HAP-1 (cell line): ENCODE measurements around the gene DNAH7.
"Not testable (repeated sequence)": the region's sequence is repeated elsewhere in the genome, so short reads cannot be mapped to it uniquely, and the experiment has no call there.

Source experiments
- DNase-seq, 2 experiments: peaks; one replicate each; pipeline ENCODE4 v3.0.0-alpha.2; 2016 to 2020; ENCODE audit warnings: low spot score in 2 of 2
- H3K27me3 ChIP-seq: fragments of 250-450 bp; sonication (Bioruptor Pico); 2 replicates; pipeline ENCODE4 v1.5.1; 2020; ENCODE audit warnings: low read depth, mild to moderate bottlenecking, moderate library complexity
- H3K36me3 ChIP-seq: fragments of 250-450 bp; sonication (Bioruptor Pico); replicated peaks from 2 replicates; pipeline ENCODE4 v1.5.1; 2020; ENCODE audit warnings: mild to moderate bottlenecking
- H3K4me1 ChIP-seq: fragments of 250-450 bp; sonication (Bioruptor Pico); 2 replicates; pipeline ENCODE4 v1.5.1; 2020; ENCODE audit warnings: mild to moderate bottlenecking
- H3K4me3 ChIP-seq: fragments of 250-450 bp; sonication (Bioruptor Pico); 2 replicates; pipeline ENCODE4 v1.5.1; 2020; ENCODE audit warnings: mild to moderate bottlenecking, moderate library complexity
- H3K9me3 ChIP-seq: fragments of 250-450 bp; sonication (Bioruptor Pico); 2 replicates; pipeline ENCODE4 v1.5.1; 2020; ENCODE audit warnings: mild to moderate bottlenecking, moderate library complexity
- in situ Hi-C: fragments of 300-500 bp; cut with MboI; formaldehyde crosslinking; loops from 3 replicates; pipeline ENCODE4 v1.14.3; 2020; ENCODE audit warnings: low sequenced_read_pairs, inconsistent platforms, mixed read lengths

DNAH7 gene

GRCh38 chr2:195985741-195986140, 82.9 kb downstream of the DNAH7 start:
- Histone ChIP-seq H3K9me3 (no peaks in the 10 kb centered on the region), H3K27me3 (no peaks in the 10 kb centered on the region), H3K4me1 (no peaks in the 10 kb centered on the region), H3K36me3 (no peaks in the 10 kb centered on the region), H3K4me3 (no peak overlapping the region)
- in situ Hi-C loops = no loop called here
- no peak for DNase-seq

- Histone ChIP-seq H3K4me3 (no peak overlapping the region), H3K4me1 (no peaks in the 10 kb centered on the region), H3K27me3 (no peaks in the 10 kb centered on the region), H3K36me3 (no peaks in the 10 kb centered on the region), H3K9me3 (no peaks in the 10 kb centered on the region)
- peak in 1 of 2 experiments; percentile 4 for DNase-seq
- in situ Hi-C loops = no loop called here
These were observed 83.5 kb downstream of the DNAH7 start for GRCh38 chr2:195984923-195985726.

GRCh38 chr2:195967336-195967735, 101.3 kb downstream of the DNAH7 start:
- in situ Hi-C loops = no loop called here
- H3K4me3 ChIP-seq = no peak overlapping the region
- no peaks in the 10 kb centered on the region for H3K27me3 ChIP-seq
- H3K4me1 ChIP-seq = no peaks in the 10 kb centered on the region
- H3K9me3 ChIP-seq = no peaks in the 10 kb centered on the region
- DNase-seq = no peak
- H3K36me3 ChIP-seq = no peaks in the 10 kb centered on the region

DNA sequence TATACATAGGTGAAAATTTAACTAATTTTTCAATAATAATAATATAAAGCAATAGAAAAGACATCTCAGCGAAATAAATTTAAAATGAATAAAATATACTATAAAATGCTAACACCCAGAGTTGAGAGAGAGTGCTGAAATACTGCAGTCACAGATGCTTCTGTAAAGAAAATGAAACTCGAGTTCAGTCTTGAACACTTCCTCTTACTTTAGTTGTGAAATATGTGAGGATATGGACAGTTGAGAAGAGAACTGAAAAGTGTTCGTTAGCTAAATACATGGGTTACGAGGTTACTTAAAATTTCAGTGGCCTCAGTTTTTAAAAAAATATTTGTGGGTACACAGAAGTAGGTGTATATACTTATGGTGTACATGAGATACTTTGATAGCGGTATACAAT, 106.8 kb downstream of the DNAH7 start:
- no peaks in the 10 kb centered on the region for H3K27me3 ChIP-seq
- no peak overlapping the region for H3K4me3 ChIP-seq
- DNase-seq = no peak
- H3K4me1 ChIP-seq = peaks cover 12% of the 10 kb centered on the region
- H3K9me3 ChIP-seq = no peaks in the 10 kb centered on the region
- H3K36me3 ChIP-seq = no peaks in the 10 kb centered on the region
- in situ Hi-C loops = no loop called here

GRCh38 chr2:195959341-195959740, 109.3 kb downstream of the DNAH7 start:
- Histone ChIP-seq H3K36me3 (no peaks in the 10 kb centered on the region), H3K4me3 (no peak overlapping the region), H3K9me3 (no peaks in the 10 kb centered on the region), H3K4me1 (peaks cover 12% of the 10 kb centered on the region), H3K27me3 (no peaks in the 10 kb centered on the region)
- DNase-seq = no peak
- in situ Hi-C loops = no loop called here

DNA sequence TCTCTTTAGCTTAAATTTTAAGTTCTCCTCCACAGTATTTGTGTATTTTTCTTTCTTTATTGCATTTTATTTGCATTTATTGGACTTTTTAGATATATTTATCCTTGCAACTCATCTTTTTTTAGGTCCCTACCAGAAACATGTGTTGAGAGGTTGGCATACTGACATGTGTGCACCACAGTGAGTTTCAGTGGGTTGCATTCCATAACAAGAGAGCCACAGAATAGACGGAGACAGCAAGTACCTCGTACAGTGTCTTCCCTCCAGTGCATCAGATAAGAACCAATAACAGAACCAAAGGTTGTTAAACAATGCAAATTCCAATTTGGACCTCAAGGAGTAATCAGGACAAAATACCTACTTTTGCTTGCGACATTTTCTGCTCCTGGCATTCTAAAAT, 111.9 kb downstream of the DNAH7 start:
- DNase-seq = no peak
- Histone ChIP-seq H3K4me3 (no peak overlapping the region), H3K36me3 (no peaks in the 10 kb centered on the region), H3K4me1 (peaks cover 12% of the 10 kb centered on the region), H3K27me3 (no peaks in the 10 kb centered on the region), H3K9me3 (no peaks in the 10 kb centered on the region)
- in situ Hi-C loops = no loop called here

GRCh38 chr2:195945056-195945455, 123.6 kb downstream of the DNAH7 start:
- no peak for DNase-seq
- Histone ChIP-seq H3K36me3 (no peaks in the 10 kb centered on the region), H3K9me3 (no peaks in the 10 kb centered on the region), H3K4me1 (no peaks in the 10 kb centered on the region), H3K27me3 (no peaks in the 10 kb centered on the region), H3K4me3 (no peak overlapping the region)
- in situ Hi-C loops = loop anchor here (10.0 kb wide), 1 partner anchor 270 kb away; no protein-coding TSS in a partner anchor

DNA sequence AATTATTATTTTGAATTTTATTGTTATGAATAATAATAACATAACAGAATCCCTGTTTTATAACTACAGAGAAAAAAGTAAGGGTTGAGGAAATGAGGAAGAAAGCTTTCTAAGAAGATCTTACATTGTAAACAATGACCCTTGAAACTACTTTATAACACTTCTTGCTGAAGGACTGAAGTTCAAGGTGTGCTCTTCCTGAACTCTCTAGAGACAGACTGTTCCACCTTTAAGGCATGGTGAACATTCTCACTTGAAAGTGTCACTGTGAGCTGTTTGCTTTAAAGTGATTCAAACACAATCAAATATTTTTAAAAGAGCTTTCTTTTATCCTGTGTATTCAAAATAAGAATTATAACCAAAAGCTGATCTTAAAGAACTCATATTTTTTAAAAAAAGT, 131.5 kb downstream of the DNAH7 start:
- Histone ChIP-seq H3K36me3 (no peaks in the 10 kb centered on the region), H3K4me1 (no peaks in the 10 kb centered on the region), H3K9me3 (no peaks in the 10 kb centered on the region), H3K4me3 (no peak overlapping the region), H3K27me3 (no peaks in the 10 kb centered on the region)
- in situ Hi-C loops = no loop called here
- DNase-seq = no peak

DNA sequence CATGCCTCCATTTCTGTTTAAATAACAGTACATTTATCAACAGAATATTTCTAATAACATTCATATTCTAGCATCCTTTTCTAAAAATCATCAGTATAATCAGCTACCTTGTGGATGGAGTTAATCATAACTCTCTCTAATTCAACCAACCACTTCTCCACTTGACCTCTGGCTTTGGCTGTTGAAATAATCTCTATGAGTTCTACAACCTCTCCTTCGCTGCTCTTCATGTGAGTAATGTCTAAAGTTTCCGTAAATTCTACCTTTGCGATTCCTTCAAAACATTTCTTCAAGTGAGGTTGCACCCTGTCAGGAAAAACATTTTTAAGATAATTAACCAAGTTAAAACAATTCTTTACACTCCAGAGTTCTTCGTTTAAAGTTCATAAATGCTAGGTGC, 134.2 kb downstream of the DNAH7 start:
- in situ Hi-C loops = no loop called here
- Histone ChIP-seq H3K27me3 (no peaks in the 10 kb centered on the region), H3K9me3 (no peaks in the 10 kb centered on the region), H3K36me3 (no peaks in the 10 kb centered on the region), H3K4me1 (no peaks in the 10 kb centered on the region), H3K4me3 (no peak overlapping the region)
- DNase-seq = no peak

DNA sequence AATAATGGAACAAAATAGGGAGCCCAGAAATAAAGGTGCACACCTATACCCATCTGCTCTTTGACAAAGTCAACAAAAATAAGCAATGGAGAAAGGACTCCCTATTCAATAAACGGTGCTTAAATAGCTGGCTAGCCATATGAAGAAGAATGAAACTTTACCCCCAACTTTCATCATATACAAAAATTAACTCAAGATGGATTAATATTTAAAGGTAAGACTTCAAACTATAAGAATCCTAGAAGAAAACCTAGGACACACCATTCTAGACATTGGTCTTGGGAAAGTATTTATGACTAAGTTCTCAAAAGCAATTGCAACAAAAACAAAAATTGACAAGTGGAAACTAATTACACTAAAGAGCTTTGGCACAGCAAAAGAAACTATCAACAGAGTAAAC, 139.1 kb downstream of the DNAH7 start:
- Histone ChIP-seq H3K36me3 (no peaks in the 10 kb centered on the region), H3K27me3 (no peaks in the 10 kb centered on the region), H3K4me3 (no peak overlapping the region), H3K4me1 (no peaks in the 10 kb centered on the region), H3K9me3 (no peaks in the 10 kb centered on the region)
- in situ Hi-C loops = no loop called here
- no peak for DNase-seq

DNA sequence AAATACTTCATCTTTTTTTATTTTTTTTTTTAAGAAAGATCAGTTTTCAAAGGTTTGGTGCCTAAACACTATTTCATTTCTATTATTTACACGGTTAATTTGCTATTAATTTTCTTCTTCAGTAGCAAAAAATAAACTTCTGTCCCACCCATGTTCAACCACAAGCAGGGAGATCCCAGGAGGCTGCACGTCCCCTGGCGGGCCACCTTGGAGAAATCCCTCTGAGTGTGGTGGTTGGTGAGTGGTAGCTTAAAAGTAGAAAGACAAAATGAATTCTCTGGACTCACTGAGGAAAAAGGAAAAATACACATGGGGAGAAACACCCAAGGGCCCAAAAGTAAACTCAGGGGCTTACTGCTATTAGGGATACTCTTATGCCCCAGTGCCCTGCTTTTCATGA, 143.5 kb downstream of the DNAH7 start:
- in situ Hi-C loops = no loop called here
- Histone ChIP-seq H3K27me3 (no peaks in the 10 kb centered on the region), H3K4me1 (no peaks in the 10 kb centered on the region; the same call in 1 of the 2 replicates), H3K9me3 (no peaks in the 10 kb centered on the region), H3K36me3 (no peaks in the 10 kb centered on the region), H3K4me3 (no peak overlapping the region)
- DNase-seq = no peak

DNA sequence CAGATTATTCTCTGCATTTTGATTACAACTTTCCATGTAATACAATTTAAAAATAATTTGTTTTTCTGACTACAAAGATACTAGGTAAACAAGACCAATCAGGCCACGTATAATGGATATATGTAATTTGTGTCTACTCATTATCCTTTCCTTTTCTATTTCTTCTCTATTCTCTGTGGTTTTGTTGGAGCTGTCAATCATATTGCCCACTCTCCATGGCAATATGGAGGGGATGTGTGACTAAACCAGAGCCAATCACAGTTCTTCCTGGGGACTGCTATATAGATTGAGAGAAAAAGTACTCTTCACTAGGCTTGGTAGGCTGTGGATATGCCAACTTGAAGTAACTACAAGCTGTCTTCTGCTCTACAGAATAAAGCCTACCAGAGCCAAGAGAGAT, 144.7 kb downstream of the DNAH7 start:
- Histone ChIP-seq H3K4me3 (no peak overlapping the region), H3K27me3 (no peaks in the 10 kb centered on the region), H3K9me3 (no peaks in the 10 kb centered on the region), H3K4me1 (no peaks in the 10 kb centered on the region; the same call in 1 of the 2 replicates), H3K36me3 (no peaks in the 10 kb centered on the region)
- in situ Hi-C loops = no loop called here
- DNase-seq = no peak

GRCh38 chr2:195917021-195917600, 151.5 kb downstream of the DNAH7 start:
- H3K4me3 ChIP-seq, H3K9me3 ChIP-seq, H3K27me3 ChIP-seq, DNase-seq, H3K4me1 ChIP-seq, H3K36me3 ChIP-seq, in situ Hi-C loops: not testable (repeated sequence)

DNA sequence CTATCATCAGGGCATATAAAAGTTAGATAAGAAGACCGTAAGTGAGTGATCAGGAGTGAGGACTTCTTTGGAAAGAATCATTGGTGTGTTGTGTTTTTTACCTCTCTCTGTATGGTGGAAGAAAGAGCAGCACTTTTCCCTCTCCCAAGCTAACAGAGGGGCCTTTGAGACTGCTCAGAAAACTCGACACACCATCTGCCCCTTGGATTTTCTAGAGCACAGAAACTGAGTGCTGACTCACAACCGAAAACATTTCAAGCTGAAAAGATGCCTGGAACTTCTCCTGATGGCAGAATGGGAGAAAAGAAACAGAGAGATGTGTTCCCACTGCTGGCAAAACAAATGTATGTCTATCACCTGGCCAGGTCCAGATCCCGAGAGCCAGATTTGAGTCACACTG, 156.6 kb downstream of the DNAH7 start:
- no peak for DNase-seq
- no peaks in the 10 kb centered on the region for H3K9me3 ChIP-seq
- H3K36me3 ChIP-seq = no peaks in the 10 kb centered on the region
- no peak overlapping the region for H3K4me3 ChIP-seq
- H3K4me1 ChIP-seq = no peaks in the 10 kb centered on the region
- no peaks in the 10 kb centered on the region for H3K27me3 ChIP-seq
- in situ Hi-C loops = no loop called here
